DMS114 treated with DMSO at 0.1 percent for 48 hours (cell line): ENCODE data around the gene PLCB1.

Source experiments
- DNase-seq: peaks from one replicate; lab custom pipeline; 2025; ENCODE audit not compliant: unreplicated experiment; lab: John Stamatoyannopoulos, UW

PLCB1 gene

GRCh38 chr20:8292793-8293192, 160.7 kb downstream of the PLCB1 start:
- DNase-seq: no peak

GRCh38 chr20:8293750-8294149, 161.7 kb downstream of the PLCB1 start:
- no peak for DNase-seq

- no peak for DNase-seq
Measured at GRCh38 chr20:8296536-8296935, 164.5 kb downstream of the PLCB1 start.

GRCh38 chr20:8298426-8299043, 166.5 kb downstream of the PLCB1 start:
- DNase-seq: no peak

- DNase-seq: no peak
Measured at GRCh38 chr20:8299921-8300320, 167.9 kb downstream of the PLCB1 start.

GRCh38 chr20:8301655-8302054, 169.6 kb downstream of the PLCB1 start:
- no peak for DNase-seq

- DNase-seq: no peak
Measured at GRCh38 chr20:8303651-8304050, 171.6 kb downstream of the PLCB1 start.

- no peak for DNase-seq
Measured at GRCh38 chr20:8304124-8304816, 172.2 kb downstream of the PLCB1 start.

- no peak for DNase-seq
Measured at GRCh38 chr20:8305449-8305978, 173.4 kb downstream of the PLCB1 start.

GRCh38 chr20:8306937-8307336, 174.9 kb downstream of the PLCB1 start:
- no peak for DNase-seq

- DNase-seq: no peak
Measured at GRCh38 chr20:8309634-8310033, 177.6 kb downstream of the PLCB1 start.

- no peak for DNase-seq
Measured at GRCh38 chr20:8310618-8311017, 178.6 kb downstream of the PLCB1 start.

GRCh38 chr20:8313073-8313472, 181.0 kb downstream of the PLCB1 start:
- no peak for DNase-seq

GRCh38 chr20:8315639-8316573, 183.8 kb downstream of the PLCB1 start:
- DNase-seq: no peak

- no peak for DNase-seq
Measured at GRCh38 chr20:8317448-8317847, 185.4 kb downstream of the PLCB1 start.

- no peak for DNase-seq
Measured at GRCh38 chr20:8318965-8319625, 187.0 kb downstream of the PLCB1 start.

GRCh38 chr20:8320306-8320705, 188.2 kb downstream of the PLCB1 start:
- no peak for DNase-seq

GRCh38 chr20:8321001-8321400, 188.9 kb downstream of the PLCB1 start:
- DNase-seq: no peak

- no peak for DNase-seq
Measured at GRCh38 chr20:8322662-8323217, 190.7 kb downstream of the PLCB1 start.

- no peak for DNase-seq
Measured at GRCh38 chr20:8326191-8326590, 194.1 kb downstream of the PLCB1 start.

- no peak for DNase-seq
Measured at GRCh38 chr20:8326899-8327298, 194.8 kb downstream of the PLCB1 start.
